TTC549 (cell line): ENCODE data around the gene HSF4.

ENCODE experiments used
- FAIRE-seq: peaks from 2 replicates; lab custom pipeline; 2012; peaks lifted over from hg19 to GRCh38; lab: Jason Lieb, UNC

HSF4 gene

DNA sequence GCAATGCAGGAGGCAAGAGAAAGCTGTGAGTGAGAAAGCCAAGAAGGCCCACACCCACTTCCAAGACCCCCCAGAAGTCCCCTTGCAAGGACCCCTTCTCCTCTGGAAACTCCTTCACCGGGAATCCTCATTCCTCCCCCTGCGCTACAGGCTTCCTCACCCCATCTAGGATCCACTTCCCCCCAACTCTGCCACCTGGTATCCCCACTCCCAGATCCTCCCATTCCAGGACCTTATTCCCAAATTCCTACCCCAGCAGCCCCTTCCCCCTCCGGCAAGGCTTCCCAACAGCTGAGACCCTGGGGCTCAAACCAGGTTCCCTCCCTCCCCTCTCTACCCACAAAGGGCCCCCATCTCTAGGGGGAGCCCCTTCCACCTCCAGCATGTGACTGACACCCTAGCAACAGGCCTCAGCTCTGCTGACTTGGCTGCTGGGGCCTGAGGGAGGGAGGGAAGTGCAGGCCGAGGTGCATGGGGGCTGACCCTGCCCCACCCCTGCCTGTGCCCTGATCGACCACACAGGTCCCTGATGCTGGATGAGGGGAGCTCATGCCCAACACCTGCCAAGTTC lies 2.1 kb downstream of the HSF4 start:
- no peak for FAIRE-seq

DNA sequence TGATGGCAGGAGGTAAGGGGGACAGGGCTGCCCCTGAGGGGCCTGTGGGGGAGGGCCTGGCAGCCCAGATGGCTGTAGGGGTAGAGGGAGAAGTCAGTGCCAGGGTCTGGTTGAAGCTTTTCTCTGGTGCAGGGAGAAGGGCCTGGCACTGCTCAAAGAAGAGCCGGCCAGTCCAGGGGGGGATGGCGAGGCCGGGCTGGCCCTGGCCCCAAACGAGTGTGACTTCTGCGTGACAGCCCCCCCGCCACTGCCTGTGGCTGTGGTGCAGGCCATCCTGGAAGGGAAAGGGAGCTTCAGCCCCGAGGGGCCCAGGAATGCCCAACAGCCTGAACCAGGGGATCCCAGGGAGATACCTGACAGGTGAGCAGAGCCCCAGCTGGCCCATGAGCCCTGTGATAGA lies 3.0 kb downstream of the HSF4 start:
- FAIRE-seq, result no peak

DNA sequence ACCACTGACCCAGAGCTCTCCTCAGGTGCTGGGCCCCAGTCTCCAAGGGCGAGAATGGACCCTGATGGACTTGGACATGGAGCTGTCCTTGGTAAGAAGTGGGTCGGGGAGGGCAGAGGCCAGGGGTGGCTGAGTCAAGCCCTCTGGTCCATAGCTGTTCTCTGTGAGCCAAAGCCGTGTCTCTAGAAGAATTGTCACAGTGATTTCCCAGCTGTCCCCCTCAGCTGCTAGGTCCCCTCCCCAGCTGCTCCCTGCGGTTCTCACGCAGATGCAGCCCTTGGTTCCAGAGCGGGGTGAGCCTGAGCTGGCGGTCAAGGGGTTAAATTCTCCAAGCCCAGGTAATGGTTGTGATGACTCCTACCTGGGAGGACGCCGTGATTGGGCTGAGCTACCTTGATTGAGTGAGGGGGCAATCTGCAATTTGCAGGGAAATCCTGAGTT lies 4.5 kb downstream of the HSF4 start:
- no peak for FAIRE-seq

DNA sequence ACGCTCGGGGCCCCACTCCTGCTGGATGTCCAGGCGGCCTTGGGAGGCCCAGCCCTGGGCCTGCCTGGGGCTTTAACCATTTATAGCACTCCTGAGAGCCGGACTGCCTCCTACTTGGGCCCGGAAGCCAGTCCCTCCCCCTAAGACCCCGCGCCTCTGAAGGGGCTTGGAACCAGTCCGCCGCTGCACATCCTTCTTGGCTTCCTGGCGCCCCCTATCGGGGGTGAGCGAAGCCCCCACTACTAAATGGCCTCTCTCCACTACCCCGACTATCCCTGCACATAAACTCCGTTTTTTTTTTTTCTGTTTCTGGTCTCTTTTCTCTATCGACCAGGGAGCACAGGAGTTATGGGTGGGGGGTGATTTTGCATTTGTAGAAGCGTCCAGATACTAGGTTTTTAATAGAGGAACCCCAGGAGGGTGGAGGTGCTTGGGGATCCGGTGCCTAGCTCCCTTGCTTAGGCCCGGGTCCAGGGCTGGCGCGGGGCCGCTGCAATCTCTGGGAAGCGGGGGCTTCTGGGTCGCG lies 5.2 kb downstream of the HSF4 start:
- no peak for FAIRE-seq

DNA sequence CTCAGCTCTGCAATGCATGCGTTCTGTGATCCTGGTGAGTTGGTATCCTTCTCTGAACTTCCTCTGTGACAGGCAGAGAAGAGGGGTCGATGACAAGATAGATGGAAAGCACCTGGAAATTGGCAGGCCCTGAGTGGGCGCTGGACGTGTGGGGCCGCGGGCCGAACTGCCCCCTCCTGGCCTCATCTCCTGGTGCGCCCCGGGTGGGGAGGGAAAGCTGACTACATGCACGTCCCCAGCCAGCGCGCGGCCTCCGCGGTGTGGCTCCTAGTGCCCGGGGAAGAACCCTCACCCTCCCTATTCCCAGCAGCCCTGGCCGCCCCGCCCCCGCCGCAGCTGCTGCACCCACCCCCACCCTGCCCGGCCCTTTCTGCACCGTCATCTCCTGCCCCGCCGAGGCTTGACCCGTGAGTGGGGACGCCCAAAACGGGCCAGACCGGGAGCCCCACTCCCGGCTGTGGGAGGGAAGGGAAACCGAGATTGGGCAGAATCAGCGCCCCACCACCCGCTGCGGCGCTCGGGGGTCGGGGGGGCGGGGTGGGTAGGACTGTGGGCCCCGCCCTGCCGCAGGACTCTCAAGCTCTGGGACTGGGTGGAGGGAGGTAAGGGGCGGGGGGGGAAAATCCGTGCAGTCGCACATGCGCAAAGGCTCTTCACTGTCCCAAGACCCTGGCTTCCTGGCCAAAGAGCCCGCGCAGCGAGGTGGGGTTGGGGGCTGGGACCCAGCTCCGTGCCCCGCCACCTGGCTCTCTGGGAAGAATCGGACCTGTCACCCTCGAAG lies 5.8 kb downstream of the HSF4 start, which contains the start of gene NOL3:
NOL3 (plus strand) TSS at position 371 of the 781 bp plus-strand sequence.
- FAIRE-seq, result no peak

DNA sequence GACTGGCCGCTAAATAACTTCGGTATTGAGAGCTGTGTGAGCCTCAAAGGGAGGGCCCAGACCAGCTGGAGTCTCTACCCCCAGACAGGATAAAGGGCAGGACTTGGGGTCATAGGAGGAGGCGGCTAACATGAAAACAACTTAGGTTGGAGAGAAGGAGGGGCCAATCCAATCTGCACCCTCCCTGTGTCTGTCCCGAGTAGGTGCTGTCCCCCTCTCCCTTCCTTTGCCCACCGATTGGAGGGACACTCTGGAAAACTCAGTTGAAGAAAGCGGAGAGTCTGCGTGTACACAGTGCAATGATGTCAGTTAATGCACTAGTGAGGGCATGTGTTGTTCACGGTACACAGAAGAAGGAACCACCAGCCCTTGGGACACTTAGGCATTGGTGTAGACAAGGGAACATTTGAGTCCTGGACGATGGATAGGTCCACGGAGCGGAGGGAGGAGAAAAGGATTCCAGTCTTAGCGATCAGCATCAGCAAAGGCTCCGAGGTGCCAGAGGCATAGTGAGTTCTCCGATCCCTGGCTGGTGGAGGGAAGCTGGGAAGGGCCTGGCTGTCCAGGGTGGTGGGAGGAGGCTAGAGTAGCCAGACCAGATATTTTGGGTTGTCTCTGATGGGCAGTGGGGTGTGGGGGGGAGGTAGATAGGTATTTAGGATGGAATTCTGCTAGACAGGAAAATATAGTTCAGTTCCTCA lies 6.6 kb downstream of the HSF4 start:
- no peak for FAIRE-seq

DNA sequence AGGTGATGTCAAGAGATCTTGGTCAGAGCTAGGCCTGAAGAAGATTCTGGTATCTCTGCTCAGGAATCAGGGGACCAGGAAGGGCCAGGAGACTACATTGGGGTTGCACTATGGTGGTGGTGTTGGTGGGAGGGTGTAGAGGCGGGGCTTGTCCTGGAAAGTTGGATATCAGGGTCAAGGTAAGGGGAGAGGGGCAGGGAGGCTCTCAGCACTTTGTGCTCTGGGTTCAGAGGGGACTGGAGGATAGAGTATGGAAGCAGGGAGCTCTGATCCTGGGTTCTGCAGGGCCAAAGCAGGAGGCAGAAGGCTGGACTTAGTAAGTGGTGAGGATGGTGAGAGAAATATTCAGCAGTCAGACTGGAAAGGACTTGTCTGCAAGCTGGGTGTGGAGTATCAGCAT lies 8.8 kb downstream of the HSF4 start:
- FAIRE-seq, result no peak

DNA sequence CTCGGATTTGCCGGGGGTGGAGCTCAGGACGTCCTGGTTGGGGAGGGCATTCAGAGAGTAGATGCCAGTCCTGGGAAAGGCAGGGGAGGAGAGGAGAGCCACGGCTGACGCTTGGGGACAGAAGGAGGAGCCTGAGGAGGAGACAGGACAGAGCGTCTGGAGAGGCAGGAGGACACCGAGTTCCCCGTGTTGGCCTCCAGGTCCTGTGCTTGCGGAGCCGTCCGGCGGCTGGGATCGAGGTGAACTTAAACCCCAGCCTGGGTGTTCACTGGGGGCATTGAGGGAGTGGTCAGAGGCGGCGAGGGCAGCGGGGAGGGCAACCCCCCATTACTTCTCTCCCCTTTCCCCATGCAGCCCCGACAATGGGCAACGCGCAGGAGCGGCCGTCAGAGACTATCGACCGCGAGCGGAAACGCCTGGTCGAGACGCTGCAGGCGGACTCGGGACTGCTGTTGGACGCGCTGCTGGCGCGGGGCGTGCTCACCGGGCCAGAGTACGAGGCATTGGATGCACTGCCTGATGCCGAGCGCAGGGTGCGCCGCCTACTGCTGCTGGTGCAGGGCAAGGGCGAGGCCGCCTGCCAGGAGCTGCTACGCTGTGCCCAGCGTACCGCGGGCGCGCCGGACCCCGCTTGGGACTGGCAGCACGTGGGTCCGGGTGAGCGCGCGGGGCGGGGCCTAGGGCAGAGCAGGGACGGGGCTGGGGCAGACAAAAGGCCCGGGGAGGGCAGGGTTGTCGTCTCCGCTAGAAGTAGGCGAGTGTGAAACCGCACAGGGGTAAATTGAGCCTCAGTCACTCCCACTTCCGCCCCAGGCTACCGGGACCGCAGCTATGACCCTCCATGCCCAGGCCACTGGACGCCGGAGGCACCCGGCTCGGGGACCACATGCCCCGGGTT lies 9.5 kb downstream of the HSF4 start:
- no peak for FAIRE-seq

DNA sequence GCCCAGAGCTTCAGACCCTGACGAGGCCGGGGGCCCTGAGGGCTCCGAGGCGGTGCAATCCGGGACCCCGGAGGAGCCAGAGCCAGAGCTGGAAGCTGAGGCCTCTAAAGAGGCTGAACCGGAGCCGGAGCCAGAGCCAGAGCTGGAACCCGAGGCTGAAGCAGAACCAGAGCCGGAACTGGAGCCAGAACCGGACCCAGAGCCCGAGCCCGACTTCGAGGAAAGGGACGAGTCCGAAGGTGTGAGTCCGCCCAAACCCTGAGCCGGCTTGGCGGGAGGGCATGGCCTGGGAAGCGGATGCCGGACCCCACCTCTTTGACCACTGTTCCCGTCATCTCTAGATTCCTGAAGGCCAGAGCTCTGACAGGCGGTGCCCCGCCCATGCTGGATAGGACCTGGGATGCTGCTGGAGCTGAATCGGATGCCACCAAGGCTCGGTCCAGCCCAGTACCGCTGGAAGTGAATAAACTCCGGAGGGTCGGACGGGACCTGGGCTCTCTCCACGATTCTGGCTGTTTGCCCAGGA lies 10.2 kb downstream of the HSF4 start:
- FAIRE-seq, result no peak

DNA sequence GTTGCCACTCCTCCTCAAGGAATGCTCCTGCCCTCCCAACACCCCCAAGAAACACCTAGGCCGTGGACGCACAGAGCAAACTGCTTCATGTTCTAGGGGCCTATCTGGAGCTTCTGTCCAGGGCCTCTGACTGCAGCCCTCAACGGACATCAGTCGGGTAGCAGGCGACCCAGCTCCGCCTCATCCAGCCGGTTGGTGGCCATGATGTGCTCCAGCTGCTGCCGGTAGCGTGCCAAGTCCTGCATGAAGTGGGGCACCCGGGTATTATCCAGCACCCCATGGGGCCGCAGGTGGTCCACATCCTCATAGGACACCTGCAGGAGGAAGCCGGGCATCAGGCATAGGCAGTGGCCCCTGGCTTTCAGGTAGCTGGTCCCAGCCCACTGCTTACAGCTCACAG lies 12.1 kb downstream of the HSF4 start:
- no peak for FAIRE-seq

DNA sequence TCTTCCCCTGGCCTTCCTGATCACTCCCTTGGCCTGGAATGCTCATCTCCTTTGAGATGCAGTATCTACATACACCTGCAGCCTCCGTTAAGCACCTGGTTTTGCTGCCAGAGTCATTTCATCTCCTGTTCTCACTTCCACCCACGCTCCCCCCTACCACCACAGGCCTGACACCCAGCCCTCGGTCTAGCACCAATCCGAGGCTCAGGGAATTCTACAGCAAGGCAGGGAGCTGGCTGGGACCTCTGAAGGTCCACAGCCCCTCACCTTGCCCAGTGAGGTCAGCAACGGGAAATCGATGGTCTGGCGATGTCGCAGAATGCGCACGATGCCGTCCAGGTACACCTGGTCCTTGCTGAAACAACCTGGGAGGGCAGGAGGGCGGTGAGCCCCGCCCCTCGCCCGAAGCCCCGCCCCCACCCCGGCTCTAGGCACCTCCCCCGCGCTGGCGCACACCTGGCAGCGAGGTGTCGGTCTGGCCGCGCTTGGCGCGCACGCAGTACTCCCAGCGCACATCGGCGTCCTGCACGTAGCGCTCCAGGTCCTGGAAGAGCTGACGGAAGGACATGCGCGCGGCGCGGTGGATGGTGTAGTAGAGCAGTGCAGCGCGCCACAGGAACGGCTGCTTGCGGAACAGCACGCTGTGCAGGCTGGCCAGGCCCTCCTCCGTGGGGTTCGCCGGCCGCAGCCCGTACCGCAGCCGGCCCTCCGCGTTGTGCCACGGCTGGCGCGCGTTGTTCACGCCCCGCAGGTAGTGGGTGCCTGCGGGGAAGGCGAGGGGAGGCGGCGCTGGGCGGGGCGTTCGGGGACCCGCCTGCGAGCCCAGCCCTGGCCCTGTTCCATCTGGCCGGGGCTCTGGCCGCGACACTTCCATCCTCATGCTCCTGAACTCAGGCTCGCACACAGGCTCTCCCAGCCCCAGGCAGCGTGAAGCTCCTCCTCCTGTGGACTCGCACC lies 13.5 kb downstream of the HSF4 start:
- FAIRE-seq, result no peak

DNA sequence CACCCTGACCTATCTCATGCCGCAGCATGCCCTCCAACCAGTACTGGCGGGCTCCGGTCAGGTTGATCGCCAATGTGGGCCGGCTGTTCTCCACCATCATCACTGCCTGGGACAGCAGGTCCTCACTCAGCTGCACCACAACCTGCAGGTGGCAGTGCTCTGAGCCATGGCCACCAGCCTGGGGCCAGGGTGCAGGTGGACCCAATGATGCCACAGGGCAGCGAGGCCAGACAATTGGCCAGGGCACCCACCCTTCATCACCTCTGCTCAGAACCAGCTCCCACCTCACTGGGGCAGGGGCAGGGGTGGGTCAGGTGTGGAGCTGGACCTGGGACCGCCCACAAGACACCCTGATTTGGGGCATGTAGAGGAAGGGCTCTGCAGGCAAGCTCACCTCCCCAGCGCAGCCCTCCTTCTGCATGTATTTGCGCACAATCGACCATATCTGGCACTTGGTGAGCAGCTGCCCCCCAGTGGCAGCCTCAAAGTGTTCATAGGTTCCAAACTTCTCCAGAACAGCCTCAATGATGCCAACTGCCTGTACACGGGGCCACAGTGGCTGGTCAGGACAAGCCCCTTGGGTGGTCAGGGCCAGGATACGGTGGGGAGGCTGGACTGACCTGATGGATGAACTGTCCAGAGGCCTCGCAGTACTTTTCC lies 15.0 kb downstream of the HSF4 start:
- FAIRE-seq, result no peak

DNA sequence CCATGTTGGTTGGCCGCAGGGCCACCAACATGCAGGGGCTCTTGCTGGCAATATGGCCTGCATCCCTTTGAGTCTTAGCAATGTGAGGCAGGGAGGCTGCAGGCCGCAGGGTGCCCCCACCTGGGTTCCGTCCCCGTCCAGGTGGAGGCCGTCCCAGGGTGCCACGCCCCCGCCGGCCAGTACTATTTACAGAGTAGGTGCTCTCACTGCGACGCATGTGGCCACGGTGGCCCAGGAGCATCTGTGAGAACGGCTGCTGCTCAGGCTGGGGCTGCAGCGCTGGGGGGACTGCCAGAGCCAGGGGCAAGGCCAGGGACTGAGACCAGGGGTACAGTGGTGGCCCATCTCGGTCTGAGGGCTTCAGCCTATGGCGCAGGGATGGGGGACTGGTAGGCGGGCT lies 15.6 kb downstream of the HSF4 start:
- no peak for FAIRE-seq

DNA sequence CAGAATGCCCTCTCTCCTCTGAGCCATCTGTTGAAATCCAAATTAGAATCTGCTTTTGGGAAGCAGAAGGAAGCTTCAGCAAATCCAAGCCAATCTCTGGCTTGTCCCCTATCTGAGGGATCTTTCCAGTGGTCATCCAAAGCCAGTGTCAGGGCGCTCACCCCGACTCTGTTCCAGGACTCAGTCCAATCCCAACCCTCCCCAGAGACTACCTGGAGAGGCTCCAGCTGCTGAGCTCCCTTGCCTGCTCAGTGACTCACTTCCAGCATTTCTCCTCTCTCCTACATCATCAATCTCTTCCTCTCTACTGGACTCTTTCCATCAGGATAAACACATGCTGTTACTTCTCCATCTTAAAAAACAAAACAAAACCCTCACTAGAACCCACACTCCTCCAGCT lies 16.8 kb downstream of the HSF4 start:
- FAIRE-seq, result no peak

DNA sequence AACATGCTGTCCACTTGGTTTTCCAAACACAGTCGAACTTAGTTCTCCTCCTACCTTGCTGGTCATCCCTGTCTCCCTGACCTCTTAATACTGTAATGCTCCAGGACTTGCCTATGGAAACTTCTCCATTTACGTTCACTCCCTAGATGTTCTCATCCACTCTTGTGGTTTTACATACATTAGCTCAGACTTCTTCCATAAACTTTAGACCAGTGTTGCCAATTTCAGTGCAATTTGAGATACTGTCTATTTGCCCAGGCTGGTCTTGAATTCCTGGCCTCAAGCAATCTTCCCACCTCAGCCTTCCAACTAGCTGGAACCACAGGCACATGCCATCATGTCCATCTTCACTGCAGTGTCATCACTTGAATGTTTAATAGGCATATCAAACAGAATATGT lies 17.7 kb downstream of the HSF4 start:
- no peak for FAIRE-seq

DNA sequence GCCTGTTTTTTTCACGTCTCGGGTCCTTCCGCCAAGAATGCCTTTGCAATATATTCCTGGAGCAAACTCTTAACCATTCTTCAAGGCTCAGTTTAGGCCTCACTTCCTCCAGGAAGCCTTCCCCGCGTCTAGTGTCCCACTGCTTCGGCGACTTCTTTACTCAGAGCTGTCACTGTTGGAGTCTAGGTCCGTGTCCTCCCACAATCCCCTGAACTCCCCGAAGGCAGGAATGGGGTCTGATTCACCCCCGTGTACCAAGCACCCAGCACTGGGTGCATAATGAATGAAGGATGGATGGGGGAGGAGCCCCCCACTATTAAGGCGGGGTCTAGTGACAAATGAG lies 18.7 kb downstream of the HSF4 start:
- FAIRE-seq, result no peak

DNA sequence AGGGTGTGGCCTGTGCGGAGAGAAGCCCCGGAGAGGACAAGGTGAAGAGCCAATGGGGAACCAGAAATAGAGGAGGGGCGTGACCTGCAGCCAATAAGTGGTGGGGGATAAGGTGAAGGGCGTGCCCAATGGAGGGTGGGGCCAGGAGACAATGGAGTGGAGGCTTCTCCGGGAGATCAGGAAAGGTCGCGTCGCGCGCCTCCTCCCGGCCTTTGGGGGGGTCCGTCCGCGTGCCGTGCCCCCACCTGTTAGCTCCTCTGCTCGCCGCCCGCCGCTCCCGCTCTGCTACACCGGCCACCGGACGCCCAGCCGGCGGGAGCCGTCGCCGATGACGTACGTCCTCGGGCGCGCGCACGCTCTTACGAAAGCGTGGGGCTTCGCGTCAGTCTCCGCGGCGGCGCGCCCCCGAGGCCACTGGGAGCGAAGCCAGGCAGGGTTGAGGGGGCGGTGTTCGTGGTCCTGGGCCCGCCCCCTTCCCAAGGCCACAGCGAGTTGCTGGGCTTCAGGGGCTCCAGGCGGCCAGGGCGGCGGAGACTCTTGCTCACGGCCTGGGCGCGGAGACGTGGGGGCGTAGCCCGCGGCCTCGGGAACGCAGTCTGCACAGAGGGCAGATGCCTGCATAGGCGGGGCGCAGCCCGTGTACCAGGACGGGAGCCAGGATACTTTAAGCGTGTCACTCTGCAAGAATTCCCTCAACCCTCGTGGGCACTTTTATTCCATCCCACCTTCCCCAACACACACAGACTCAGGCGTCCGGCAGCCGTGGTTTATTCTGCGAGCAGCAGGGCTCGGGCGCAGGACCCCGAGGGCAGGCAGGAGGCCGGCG lies 19.3 kb downstream of the HSF4 start, which contains the start of gene MATCAP1:
MATCAP1 (minus strand) TSS at position 337 of the 826 bp plus-strand sequence. CDS start 3,353 bp downstream, outside the sequence.
- FAIRE-seq, result peak; percentile 83

DNA sequence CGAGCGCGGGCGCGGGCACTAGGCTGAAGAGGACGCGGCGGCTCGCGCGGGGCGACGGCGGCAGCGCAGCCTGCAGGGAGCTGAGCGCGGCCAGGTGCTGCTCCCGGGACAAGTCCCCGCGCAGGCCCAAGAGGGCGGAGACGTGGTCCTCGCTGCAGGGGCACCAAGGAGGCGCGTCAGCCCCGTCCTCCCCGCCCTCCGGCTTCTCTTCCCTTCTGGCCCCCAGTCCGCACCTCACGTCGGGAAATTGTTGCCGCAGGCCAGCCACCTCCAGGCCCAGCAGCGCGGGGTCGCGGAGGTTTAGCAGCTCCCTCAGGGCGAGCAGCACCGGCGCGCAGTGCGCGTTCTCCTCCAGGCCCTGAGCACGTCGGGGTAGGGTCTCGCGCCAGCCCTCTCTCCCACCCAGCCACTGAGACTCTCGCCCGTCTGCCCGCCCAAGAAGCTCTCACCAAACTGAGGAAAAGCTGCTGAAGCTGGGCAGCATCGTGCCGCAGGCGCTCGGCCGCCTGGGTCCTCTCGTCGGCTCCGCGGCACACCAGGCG lies 20.0 kb downstream of the HSF4 start:
- FAIRE-seq, result no peak
